Adrenal gland (tissue), 5 donors: ENCODE data around the gene SRD5A3.

Experiments used
- POLR2A ChIP-seq, 2 donors: fragments of 450-650 bp; IDR thresholded peaks; one replicate each; pipeline ENCODE4 v1.6.1; 2017; ENCODE audit warnings: antibody characterized with exemption in 2 of 2, mild to moderate bottlenecking in 2 of 2, moderate library complexity in 1 of 2
- TF ChIP-seq, protein P1 (sequence below), 6 experiments: fragments of 450-650 bp in 4 of 6; fragments of 200-600 bp in 2 of 6; sonication (generic) in 1 of 6; IDR thresholded peaks; 1 replicate in 5 of 6; 2 replicates in 1 of 6; pipeline versions ENCODE4 v1.5.1 to v1.8.0; 2016 to 2021; ENCODE audit warnings: antibody characterized with exemption in 6 of 6, mild to moderate bottlenecking in 2 of 6, moderate library complexity in 1 of 6
- donor health status: DM: no; HTN: no; CAD: no.

- TF ChIP-seq, protein P1, sequence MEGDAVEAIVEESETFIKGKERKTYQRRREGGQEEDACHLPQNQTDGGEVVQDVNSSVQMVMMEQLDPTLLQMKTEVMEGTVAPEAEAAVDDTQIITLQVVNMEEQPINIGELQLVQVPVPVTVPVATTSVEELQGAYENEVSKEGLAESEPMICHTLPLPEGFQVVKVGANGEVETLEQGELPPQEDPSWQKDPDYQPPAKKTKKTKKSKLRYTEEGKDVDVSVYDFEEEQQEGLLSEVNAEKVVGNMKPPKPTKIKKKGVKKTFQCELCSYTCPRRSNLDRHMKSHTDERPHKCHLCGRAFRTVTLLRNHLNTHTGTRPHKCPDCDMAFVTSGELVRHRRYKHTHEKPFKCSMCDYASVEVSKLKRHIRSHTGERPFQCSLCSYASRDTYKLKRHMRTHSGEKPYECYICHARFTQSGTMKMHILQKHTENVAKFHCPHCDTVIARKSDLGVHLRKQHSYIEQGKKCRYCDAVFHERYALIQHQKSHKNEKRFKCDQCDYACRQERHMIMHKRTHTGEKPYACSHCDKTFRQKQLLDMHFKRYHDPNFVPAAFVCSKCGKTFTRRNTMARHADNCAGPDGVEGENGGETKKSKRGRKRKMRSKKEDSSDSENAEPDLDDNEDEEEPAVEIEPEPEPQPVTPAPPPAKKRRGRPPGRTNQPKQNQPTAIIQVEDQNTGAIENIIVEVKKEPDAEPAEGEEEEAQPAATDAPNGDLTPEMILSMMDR (IDR thresholded peaks at IDR 0.05) = no peak
- no peak for TF ChIP-seq POLR2A (IDR thresholded peaks at IDR 0.05)
These were observed 15.8 kb upstream of the SRD5A3 start for GRCh38 chr4:55330241-55330640.
